Tibial nerve (tissue), 4 donors: ENCODE data around the gene ATP5F1D.
A peak's percentile ranks its signal among the peaks of the same experiment; 100 is the strongest.

ENCODE experiments used
- CTCF ChIP-seq, 5 experiments: fragments of 200-600 bp in 3 of 5; fragments of 450-650 bp in 2 of 5; sonication (generic) in 3 of 5; IDR thresholded peaks; one replicate each; pipeline ENCODE4 v1.5.1; 2016 to 2019; ENCODE audit warnings: antibody characterized with exemption in 5 of 5, mild to moderate bottlenecking in 3 of 5, moderate library complexity in 2 of 5
- EP300 ChIP-seq, 2 donors: sonication (generic); formaldehyde crosslinking; IDR thresholded peaks; one replicate each; pipeline ENCODE4 v1.6.1; 2017; ENCODE audit warnings: antibody characterized with exemption in 2 of 2, mild to moderate bottlenecking in 1 of 2
- POLR2A ChIP-seq, 2 donors: fragments of 450-650 bp; IDR thresholded peaks; one replicate each; pipeline ENCODE4 v1.6.1; 2017; ENCODE audit warnings: antibody characterized with exemption in 2 of 2, mild to moderate bottlenecking in 2 of 2, moderate library complexity in 2 of 2

- TF ChIP-seq POLR2A (IDR thresholded peaks at IDR 0.05) (peak in 1 of 2 donors; percentile 20), CTCF (IDR thresholded peaks at IDR 0.05) (no peak), EP300 (IDR thresholded peaks at IDR 0.05) (peak; percentile 35 to 89)
Observed at GRCh38 chr19:1252221-1252820, 10.8 kb downstream of the ATP5F1D start.
